Epithelial cell of proximal tubule (primary cell): Measurements from ENCODE around the gene HSPA4. TPM values are rescaled to one million over a fixed set of nuclear protein-coding genes. Genes with fewer than 3 reads are reported as not detected.
"Not testable (repeated sequence)": the region's sequence is repeated elsewhere in the genome, so short reads cannot be mapped to it uniquely, and the experiment has no call there.

ENCODE experiments used
- DNase-seq: peaks from one replicate; pipeline ENCODE4 v3.0.0-alpha.2; 2011; ENCODE audit warnings: low read depth
- H3K4me3 ChIP-seq: 2 replicates; pipeline ENCODE4 v1.5.1; 2011; ENCODE audit warnings: low read depth, mild to moderate bottlenecking, low read length
- total RNA-seq: library from RNA; depleted of rRNA; stranded (reverse); fragments of >200 nt; gene quantifications from 2 replicates; pipeline ENCODE4 v1.2.3, GENCODE V29; 2015
- TF ChIP-seq, protein P1 (sequence below): conservative IDR thresholded peaks from 2 replicates; pipeline ENCODE4 v1.5.1; 2012; ENCODE audit warnings: low read depth, mild to moderate bottlenecking, low read length

The HSPA4 gene
- total RNA-seq, 1 donor from 2014 or later, result 105 TPM

DNA sequence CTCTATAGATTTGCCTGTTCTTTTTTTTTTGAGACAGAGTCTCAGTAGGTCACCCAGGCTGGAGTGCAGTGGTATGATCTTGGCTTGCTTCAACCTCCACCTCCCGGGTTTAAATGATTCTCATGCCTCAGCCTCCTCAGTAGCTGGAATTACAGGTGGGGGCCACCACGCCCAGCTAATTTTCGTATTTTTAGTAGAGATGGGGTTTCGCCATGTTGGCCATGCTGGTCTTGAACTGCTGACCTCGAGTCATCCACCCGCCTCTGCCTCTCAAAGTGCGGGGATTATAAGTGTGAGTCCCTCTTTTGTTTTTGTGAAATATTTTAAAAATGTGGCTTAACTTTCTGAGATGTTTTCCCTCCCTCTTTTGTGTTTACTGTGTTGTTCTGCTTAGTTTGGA, 29.2 kb downstream of the HSPA4 start:
- TF ChIP-seq, protein P1, sequence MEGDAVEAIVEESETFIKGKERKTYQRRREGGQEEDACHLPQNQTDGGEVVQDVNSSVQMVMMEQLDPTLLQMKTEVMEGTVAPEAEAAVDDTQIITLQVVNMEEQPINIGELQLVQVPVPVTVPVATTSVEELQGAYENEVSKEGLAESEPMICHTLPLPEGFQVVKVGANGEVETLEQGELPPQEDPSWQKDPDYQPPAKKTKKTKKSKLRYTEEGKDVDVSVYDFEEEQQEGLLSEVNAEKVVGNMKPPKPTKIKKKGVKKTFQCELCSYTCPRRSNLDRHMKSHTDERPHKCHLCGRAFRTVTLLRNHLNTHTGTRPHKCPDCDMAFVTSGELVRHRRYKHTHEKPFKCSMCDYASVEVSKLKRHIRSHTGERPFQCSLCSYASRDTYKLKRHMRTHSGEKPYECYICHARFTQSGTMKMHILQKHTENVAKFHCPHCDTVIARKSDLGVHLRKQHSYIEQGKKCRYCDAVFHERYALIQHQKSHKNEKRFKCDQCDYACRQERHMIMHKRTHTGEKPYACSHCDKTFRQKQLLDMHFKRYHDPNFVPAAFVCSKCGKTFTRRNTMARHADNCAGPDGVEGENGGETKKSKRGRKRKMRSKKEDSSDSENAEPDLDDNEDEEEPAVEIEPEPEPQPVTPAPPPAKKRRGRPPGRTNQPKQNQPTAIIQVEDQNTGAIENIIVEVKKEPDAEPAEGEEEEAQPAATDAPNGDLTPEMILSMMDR, result no peak
- H3K4me3 ChIP-seq, result no peak overlapping the region
- no peak for DNase-seq

DNA sequence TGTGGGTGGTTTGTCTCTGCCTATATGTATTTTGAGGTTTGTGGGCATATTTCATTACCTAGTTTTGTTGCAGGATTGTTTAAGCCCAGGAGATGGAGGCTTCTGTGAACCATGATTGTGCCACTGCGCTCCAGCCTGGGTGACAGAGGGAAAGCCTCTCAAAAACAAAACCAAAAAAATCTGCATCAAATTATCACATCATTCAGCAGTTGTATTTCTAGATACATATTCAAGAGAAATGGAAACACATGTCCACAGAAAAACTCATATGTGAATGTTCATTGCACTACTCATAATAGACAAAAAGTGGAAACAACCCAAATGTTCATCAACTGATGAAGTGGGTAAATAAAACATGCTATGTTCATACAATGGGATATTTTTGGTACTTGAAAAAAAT, 29.9 kb downstream of the HSPA4 start:
- TF ChIP-seq, protein P1, result no peak
- DNase-seq, result no peak
- H3K4me3 ChIP-seq, result no peak overlapping the region

DNA sequence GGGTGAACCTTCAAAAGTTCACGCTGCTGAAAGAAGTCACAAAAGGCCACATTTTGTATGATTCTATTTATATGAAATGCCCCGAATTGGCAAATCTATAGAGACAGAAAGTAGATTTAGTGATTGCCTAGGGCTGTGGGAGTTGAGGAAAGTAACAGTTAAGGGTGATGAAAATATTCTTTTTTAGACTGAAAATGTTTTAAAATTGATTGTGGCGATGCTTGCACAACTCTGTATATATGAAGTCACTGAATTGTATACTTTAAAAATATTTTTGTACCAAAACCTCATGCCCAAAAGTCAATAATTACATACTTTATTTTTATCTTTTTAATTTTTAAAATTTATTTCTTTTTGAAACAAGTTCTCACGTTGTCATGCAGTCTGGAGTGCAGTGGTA, 30.3 kb downstream of the HSPA4 start:
- no peak for DNase-seq
- TF ChIP-seq, protein P1, result no peak
- no peak overlapping the region for H3K4me3 ChIP-seq

DNA sequence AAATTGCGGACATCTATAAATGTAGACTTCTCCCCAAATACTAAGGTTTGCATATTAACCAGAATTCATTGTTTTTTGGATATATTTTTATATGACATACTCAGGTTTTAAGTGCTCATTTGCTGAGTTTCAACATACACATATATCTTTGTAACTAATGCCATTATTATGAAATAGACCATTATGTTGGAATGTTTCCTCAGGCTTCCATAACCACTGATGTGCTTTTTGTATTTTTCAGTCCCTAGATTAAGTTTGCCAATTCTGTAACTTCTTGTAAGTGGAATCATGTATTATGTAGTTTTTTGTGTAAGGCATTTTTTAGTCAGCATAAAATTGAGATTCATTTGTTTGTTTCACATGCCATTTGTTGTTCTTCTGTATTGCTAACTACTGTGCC, 32.1 kb downstream of the HSPA4 start:
- DNase-seq, result no peak
- no peak overlapping the region for H3K4me3 ChIP-seq
- TF ChIP-seq, protein P1, result no peak

DNA sequence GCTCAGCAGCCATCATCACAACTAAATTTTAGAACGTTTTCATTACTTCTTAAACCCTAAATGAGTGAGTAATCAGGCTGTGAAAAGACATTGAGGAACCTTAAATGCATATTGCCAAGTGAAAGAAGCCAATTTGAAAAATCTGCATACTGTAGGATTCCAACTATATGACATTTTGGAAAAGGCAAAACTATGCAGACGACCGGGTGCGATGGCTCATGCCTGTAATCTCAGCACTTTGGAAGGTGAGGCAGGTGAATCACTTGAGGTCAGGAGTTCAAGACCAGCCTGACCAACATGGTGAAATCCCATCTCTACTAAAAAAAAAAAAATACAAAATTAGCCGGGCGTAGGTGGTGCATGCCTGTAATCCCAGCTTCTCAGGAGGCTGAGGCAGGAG, 33.4 kb downstream of the HSPA4 start:
- not testable (repeated sequence) for DNase-seq, H3K4me3 ChIP-seq

DNA sequence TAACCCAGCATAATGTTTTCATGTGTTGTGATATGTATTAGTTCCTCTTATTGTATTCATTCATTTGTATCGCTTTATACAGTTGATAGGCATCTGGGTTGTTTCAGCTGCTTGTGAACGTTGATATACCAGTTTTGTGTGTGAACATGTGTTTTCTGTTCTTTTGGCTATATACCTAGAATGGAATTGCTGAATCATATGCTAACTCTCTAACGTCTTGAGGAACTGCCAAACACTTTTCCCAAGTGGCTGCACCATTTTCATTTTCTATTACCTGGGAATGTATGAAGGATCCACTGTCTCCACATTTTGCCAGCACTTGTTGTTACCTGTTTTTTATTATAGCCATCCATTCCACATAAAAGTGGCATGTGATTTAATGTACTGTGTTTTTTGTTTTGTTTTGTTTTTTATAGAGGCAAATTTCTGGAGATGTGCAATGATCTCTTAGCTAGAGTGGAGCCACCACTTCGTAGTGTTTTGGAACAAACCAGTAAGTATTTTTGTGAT, 34.6 kb downstream of the HSPA4 start:
- TF ChIP-seq, protein P1, result no peak
- H3K4me3 ChIP-seq, result no peak overlapping the region
- no peak for DNase-seq

DNA sequence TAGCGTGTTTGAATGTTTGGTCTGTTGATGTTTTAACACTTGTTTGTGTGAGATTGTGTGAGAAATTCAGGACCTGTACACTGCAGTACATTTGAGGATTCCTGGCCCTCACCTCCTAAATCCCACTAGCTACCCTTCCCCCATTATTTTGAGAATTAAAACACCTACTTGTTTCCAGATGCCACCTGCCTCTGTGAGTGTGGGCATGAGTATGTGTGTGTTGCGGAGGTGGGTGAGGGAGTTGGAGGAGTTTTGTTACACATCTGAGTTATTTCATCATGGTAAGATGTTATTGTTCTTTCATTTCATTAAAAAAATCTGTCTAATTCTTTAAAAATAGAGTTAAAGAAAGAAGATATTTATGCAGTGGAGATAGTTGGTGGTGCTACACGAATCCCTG, 36.3 kb downstream of the HSPA4 start:
- TF ChIP-seq, protein P1, result no peak
- H3K4me3 ChIP-seq, result no peak overlapping the region
- DNase-seq, result no peak
